ENCODE results near the gene SH3PXD2B.

Gene SH3PXD2B

DNA sequence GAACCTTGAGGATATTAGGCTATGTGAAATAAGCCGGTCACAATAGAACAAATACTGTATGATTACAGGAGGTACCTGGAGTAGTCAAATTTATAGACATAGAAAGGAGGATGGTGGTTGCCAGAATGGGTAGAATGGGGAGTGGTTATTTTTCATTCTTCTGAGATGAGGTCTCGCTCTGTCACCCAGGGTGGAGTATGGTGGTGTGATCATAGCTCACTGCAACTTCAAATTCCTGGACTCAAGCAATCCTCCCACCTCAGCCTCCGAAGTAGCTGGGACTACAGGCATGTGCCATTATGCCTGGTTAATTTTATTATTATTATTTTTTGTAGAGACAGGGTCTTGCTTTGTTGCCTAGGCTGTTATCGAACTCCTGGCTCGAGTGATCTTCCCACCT, 27.1 kb downstream of the SH3PXD2B start:
- in situ Hi-C loops (cut with HindIII; ENCODE audit: low pct_ligation_motif_present, low pct_unique_long_range_greater_than_20kb, low sequenced_read_pairs), result no loop called here
- no peak for DNase-seq

DNA sequence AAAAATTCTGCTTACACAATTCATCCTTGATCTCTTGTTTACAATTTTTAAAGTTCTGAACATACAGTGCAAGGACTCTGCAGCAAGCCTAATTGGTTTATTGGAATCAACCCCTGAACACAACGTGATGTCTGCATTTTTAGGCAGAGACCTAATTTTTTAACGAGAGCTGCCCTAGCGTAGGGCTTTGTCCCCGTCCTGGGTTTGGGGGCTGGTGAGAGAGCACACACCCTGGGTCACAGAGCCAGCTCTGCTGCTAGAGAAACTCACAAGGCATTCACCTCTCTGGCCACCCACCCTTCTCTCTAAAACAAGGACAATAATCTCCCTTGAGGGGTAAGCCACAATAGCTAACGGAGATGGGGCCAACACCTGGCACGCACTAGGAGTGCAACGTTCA, 28.2 kb downstream of the SH3PXD2B start:
- DNase-seq, result no peak
- in situ Hi-C loops (cut with HindIII; ENCODE audit: low pct_ligation_motif_present, low pct_unique_long_range_greater_than_20kb, low sequenced_read_pairs), result no loop called here

DNA sequence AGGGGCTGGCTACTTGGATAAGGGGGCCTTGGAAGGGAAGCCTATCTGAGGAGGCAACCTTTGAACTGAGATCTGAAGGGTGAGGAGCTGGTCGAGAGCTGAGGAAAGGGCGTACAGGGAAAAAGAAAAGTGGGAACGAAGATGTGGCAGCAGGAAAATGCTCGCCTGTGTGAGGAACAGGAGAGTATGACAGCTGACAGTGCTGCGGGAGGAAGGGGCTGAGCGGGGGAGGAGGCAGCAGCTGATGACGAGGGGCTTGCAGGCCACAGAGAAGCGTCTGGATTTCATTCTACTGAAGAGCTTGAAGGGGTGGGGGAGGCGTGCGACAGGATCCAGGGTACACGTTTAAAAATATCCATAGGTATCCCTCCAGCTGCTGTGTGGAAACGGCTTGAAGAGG, 28.9 kb downstream of the SH3PXD2B start:
- in situ Hi-C loops (cut with HindIII; ENCODE audit: low pct_ligation_motif_present, low pct_unique_long_range_greater_than_20kb, low sequenced_read_pairs), result no loop called here
- no peak for DNase-seq

- DNase-seq, result no peak
- in situ Hi-C loops (cut with HindIII; ENCODE audit: low pct_ligation_motif_present, low pct_unique_long_range_greater_than_20kb, low sequenced_read_pairs), result no loop called here
These were observed 29.5 kb downstream of the SH3PXD2B start for GRCh38 chr5:172424808-172425207.

- in situ Hi-C loops (cut with HindIII; ENCODE audit: low pct_ligation_motif_present, low pct_unique_long_range_greater_than_20kb, low sequenced_read_pairs), result no loop called here
- no peak for DNase-seq
These were observed 30.2 kb downstream of the SH3PXD2B start for GRCh38 chr5:172424111-172424490.

- in situ Hi-C loops (cut with HindIII; ENCODE audit: low pct_ligation_motif_present, low pct_unique_long_range_greater_than_20kb, low sequenced_read_pairs), result no loop called here
- no peak for DNase-seq
These were observed 30.8 kb downstream of the SH3PXD2B start for GRCh38 chr5:172423379-172424110.

DNA sequence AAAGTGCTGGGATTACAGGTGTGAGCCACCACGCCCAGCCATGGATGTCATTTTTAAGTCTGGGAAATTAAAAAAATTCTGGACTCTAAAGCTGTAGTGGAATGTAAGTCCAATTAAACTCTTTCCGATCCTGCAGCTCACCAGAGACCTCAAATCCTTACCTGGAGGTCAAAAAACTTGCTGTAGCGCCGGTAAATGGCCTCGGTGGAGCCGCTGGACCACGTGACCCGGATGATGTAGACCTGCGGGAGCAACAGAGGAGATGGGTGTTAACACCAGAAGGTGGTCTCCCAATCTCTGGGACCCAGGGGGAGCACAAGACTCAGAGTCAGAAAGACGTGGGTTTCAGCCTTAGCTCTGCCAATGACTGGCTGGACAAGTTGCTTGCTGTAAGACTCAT, 32.1 kb downstream of the SH3PXD2B start:
- in situ Hi-C loops (cut with HindIII; ENCODE audit: low pct_ligation_motif_present, low pct_unique_long_range_greater_than_20kb, low sequenced_read_pairs), result no loop called here

GRCh38 chr5:172421020-172421419, 33.3 kb downstream of the SH3PXD2B start:
- in situ Hi-C loops (cut with HindIII; ENCODE audit: low pct_ligation_motif_present, low pct_unique_long_range_greater_than_20kb, low sequenced_read_pairs), result no loop called here
- no peak for DNase-seq

More for the DNA sequence above, 32.1 kb downstream of the SH3PXD2B start:
- no peak for DNase-seq

DNA sequence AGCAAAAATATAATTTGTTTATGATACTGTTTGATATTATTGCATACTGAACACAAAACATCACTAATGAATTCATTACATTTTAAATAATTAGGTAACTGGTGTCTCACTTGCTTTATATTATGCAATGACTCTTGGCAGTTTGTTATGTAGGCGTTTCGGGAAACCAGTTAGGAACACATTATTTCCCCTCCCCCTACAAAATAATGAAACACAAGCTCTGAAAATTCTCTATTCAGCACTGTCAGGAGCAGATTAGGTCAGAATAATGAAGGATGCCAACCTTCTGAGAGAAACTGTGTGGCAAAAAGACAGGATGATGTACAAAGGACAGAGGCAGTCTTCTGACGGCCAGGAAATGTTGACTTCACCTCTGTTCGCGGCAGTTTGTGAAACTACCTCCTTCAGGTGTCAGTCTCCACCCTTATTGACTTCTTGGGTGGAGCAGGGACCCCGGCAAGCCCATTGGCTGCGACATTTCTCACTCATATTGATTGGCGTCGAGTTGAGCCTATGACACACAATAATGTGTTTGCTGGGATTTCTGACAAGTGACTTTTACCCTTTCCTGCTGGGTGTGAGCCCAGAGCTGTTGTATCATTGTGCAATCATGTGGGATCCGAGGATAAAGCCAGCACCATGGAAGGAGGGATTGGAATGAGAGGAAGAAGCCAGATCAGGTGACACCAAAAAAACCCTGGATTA, 33.9 kb downstream of the SH3PXD2B start:
- in situ Hi-C loops (cut with HindIII; ENCODE audit: low pct_ligation_motif_present, low pct_unique_long_range_greater_than_20kb, low sequenced_read_pairs), result no loop called here
- peak; percentile 55 for DNase-seq

- no peak for DNase-seq
- in situ Hi-C loops (cut with HindIII; ENCODE audit: low pct_ligation_motif_present, low pct_unique_long_range_greater_than_20kb, low sequenced_read_pairs), result no loop called here
These were observed 35.2 kb downstream of the SH3PXD2B start for GRCh38 chr5:172418862-172419814.

DNA sequence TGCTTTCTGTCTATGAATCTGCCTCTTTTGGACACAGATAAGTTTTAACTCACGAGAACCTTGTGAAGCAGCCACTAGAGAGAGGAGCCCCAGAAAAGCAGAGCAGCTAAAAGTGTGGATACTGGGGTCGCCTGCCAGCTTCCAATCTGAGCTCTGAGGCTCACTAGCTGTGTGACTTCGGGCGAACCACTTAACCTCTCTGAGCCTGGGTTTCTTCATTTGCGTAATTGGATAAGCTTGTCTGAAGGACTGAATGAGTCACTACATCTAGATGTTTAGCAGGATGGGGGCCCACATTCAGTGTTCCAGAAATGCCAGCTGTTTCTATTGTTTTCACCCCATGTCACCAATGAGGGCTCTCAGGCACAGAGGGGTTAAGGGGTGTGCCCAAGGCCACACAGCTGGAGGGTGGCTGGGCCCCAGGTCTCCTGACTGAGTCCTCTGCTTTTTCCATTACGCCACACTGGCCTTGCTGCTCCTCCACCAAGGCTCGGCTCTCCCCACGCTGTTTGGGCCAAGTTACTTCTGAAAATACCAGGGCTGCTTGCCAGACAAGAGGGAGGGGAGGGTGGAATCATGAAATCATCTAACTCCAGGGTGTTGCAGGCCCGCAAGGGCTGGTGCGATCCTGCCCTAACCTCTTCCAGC, 36.2 kb downstream of the SH3PXD2B start:
- no peak for DNase-seq
- in situ Hi-C loops (cut with HindIII; ENCODE audit: low pct_ligation_motif_present, low pct_unique_long_range_greater_than_20kb, low sequenced_read_pairs), result no loop called here

DNA sequence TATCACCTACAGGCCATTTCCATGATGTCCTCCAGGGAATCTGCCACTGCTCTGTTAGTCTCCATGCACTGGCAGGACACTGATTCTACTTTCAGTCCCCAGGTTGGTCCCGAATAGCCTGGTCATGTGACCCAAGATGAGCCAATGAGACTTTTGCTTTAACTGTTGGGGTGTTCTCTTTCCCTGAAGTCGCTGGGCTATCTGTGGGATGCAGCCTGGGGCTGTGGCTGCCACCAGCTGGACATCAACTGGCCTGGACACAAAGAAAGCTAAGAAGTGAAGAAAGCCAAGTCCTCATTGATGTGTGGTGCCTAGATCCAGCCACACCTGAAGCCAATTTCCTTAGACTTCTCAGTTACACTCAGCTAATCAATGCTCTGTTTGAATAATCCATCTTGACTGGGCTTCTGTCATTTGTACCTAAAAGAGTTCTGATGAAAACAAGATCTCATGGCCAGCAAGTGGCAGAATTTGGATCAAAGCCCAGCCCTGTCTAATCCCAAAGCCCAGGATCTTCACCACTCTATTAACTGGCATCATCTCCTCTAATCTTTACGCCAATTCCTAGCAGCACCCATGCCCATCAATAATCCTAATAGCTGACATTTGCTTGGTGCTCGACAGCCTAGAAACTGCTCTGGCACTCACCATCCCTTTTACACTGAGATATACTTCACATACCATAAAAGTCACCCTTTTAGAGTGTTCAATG, 37.0 kb downstream of the SH3PXD2B start:
- in situ Hi-C loops (cut with HindIII; ENCODE audit: low pct_ligation_motif_present, low pct_unique_long_range_greater_than_20kb, low sequenced_read_pairs), result no loop called here
- no peak for DNase-seq

- in situ Hi-C loops (cut with HindIII; ENCODE audit: low pct_ligation_motif_present, low pct_unique_long_range_greater_than_20kb, low sequenced_read_pairs), result no loop called here
- DNase-seq, result no peak
These were observed 38.7 kb downstream of the SH3PXD2B start for GRCh38 chr5:172415362-172416275.

DNA sequence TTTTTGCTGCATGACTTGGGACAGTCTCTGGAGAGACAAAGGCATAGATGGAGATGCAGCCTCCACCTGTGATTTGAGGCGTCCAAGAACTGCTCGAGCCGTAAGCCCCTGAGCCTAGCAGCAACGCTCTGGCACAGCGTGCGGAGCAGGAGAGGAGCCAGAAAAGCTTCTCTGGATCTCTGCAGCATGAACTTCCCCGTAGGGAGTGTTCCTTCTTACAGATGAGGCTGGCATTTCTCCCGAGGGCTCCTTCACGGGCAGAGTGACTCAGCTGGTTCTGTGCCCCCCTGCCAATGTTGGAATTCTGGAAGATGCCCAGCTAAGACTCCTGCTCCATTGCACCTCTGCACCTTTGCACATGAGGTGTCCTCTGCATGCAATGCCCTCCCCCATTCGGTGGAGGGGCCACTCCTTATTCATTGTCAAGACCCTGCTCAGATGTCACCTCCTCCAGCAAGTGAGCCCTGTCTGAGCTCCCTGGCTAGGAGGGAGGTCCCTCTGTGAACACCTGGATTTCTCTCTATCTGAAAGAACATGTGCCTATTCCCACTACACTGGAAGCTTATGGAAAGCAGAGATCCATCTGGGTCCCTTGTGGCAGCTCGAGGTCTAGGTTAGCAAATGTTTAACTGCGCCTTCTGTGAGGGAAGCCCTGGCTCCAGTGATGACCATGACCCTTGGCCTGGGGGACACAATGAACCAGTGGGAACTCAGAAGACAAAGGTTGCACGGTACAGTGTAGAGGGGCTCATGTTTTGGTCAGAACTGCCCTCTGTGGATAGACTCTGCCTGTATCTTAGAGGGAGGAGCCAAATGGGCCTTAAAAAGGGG, 39.6 kb downstream of the SH3PXD2B start:
- in situ Hi-C loops (cut with HindIII; ENCODE audit: low pct_ligation_motif_present, low pct_unique_long_range_greater_than_20kb, low sequenced_read_pairs), result no loop called here
- DNase-seq, result peak; percentile 25

- in situ Hi-C loops (cut with HindIII; ENCODE audit: low pct_ligation_motif_present, low pct_unique_long_range_greater_than_20kb, low sequenced_read_pairs), result no loop called here
- DNase-seq, result no peak
These were observed 40.6 kb downstream of the SH3PXD2B start for GRCh38 chr5:172413601-172414171.

DNA sequence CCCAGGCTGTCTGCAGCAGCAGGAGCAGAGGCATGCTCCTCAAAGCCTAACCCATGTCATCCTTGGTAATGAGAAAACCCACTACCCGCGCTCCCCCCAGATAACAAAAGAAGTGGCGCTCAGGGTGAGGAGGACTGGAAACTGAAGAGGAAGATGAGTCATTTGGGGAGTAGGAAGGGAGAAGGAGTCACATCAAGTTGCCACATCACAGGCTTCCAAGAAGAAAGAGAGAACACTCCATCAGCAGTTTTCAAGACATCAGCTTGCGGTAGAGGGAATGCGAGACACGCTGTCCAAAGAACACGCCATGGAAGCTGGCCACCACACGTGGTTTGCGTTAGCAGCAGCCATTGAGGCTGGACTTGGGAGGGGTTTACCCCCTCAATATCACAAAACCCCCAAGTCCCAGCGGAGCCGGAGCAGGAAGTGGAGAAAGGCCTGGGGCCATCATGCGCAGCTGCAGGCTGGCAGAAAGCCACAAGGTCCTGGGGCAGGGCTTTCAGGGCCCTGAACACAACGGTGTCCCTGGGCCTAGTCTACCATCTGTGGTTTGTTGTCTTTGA, 41.5 kb downstream of the SH3PXD2B start:
- in situ Hi-C loops (cut with HindIII; ENCODE audit: low pct_ligation_motif_present, low pct_unique_long_range_greater_than_20kb, low sequenced_read_pairs), result no loop called here
- no peak for DNase-seq

Measured in ACHN (cell line).